AG09309 (cell line): ENCODE measurements around the gene LRRC9.
A peak's percentile ranks its signal among the peaks of the same experiment; 100 is the strongest.

Experiments
- DNase-seq: peaks from one replicate; pipeline ENCODE4 v3.0.0-alpha.2; 2010; ENCODE audit warnings: low read depth
- H3K4me3 ChIP-seq: 2 replicates; pipeline ENCODE4 v1.5.1; 2011; ENCODE audit warnings: mild to moderate bottlenecking, low read depth, low read length, moderate library complexity; ENCODE audit not compliant: control insufficient read depth
- TF ChIP-seq, protein P1 (sequence below): IDR thresholded peaks from 2 replicates; pipeline ENCODE4 v1.5.1; 2011; ENCODE audit warnings: mild to moderate bottlenecking, low read depth, low read length, inconsistent platforms; ENCODE audit not compliant: insufficient read depth, control insufficient read depth; ENCODE audit errors: missing control alignments

LRRC9 gene

DNA sequence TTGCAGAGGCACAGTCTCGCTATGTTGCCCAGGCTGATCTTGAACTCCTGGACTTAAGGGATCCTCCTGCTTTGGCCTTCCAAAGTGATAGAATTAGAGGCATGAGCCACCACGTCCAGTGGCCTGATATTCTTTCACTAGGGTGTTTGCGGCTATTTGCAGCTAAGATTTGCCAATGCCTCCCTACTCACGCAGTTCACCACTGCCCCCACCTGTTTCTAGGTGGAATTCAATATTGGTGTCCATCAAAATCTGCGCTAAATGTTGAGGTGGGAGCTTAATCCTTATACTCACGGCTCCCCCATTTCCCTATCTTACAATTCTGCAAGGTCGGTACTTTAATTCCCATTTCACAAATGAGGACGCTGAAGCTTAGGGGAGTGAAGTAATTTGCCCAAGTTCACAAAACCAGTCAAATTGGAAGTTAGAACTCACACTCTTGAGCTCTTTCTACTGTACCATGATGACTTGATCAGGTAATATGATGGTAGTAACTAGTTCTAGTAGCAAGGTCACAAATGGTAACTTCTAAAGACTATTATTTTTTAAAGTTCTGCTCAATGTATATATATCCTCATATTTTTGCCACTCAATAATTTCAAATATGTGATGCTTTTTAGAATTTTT lies 22.1 kb upstream of the LRRC9 start:
- DNase-seq = no peak
- TF ChIP-seq, protein P1, sequence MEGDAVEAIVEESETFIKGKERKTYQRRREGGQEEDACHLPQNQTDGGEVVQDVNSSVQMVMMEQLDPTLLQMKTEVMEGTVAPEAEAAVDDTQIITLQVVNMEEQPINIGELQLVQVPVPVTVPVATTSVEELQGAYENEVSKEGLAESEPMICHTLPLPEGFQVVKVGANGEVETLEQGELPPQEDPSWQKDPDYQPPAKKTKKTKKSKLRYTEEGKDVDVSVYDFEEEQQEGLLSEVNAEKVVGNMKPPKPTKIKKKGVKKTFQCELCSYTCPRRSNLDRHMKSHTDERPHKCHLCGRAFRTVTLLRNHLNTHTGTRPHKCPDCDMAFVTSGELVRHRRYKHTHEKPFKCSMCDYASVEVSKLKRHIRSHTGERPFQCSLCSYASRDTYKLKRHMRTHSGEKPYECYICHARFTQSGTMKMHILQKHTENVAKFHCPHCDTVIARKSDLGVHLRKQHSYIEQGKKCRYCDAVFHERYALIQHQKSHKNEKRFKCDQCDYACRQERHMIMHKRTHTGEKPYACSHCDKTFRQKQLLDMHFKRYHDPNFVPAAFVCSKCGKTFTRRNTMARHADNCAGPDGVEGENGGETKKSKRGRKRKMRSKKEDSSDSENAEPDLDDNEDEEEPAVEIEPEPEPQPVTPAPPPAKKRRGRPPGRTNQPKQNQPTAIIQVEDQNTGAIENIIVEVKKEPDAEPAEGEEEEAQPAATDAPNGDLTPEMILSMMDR = peak; percentile 22
- no peak overlapping the region for H3K4me3 ChIP-seq

DNA sequence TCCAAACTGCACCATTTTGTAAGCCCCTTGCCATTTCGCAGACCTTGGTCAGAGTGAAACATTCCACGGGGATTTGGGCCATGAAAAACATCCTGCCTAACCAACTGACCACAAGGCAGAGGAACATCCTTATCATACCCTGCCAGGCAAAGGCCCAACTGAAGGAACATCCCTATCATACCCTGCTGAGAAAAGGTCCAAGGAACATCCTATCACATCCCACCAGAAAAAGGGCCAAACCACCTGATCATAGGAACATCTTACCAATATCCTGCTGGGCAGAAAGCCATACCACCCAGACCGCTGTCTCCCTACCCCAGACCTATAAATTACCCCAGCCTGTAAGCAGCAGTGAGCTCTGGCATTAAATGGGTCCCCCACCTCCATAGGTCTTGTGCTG lies 19.4 kb upstream of the LRRC9 start:
- H3K4me3 ChIP-seq = no peak overlapping the region
- TF ChIP-seq, protein P1 = no peak
- no peak for DNase-seq

DNA sequence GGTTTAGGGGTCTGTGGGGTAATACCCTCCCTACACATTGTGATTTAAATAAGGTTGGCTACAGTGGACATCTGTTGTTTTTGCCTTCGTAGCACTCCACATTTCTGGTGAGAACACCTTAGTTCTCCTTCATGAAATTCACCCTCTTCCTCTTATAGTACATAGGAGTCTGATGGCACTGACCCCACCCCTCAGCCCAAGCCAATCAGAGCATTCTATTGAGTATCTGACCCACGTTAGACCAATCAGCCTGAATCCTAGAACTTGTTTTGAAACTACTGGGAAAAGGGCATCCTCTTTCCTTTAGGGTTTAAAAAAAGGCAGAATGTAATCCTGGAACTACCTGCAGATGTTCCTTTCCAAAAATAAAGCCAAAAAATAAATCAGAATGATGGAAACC lies 15.8 kb upstream of the LRRC9 start:
- TF ChIP-seq, protein P1 = no peak
- no peak for DNase-seq

DNA sequence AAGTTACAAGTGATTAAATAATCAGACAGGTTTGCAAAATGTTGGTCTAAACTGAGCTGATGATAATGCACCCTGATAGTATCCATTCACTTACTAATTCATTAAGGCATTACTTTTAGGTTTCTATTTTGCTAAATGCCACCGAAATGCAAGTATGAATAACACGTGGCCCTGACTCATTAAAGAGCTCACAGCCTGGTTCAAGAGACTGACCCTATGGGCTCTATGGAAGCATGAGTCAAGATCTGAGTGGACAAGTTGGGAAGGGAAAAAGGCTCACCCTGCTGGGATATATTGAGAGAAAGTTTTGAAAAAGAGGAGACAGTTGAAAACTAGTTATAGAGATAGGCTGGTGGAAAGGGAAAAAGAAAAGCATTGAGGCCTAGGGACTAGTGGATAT lies 14.8 kb upstream of the LRRC9 start:
- TF ChIP-seq, protein P1 = no peak
- DNase-seq = no peak
- H3K4me3 ChIP-seq = no peak overlapping the region

More for the DNA sequence above, 15.8 kb upstream of the LRRC9 start:
- no peak overlapping the region for H3K4me3 ChIP-seq

DNA sequence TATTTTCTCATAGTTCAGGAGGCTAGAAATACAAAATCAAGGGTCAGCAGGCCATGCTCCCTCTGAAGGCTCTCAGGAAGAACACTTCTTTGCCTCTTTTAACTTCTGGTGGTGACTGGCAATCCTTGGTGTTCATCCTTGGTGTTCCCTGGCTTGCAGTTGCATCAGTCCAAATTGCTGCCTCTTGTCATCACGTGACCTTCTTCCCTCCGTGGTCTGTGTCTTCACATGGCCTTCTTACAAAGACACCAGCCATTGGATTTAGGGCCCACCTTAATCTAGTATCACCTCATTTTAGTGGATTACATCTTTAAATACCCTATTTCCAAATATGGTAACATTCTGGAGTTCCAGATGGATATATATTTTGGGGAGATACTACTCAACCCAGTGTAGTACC lies 7.5 kb upstream of the LRRC9 start:
- no peak overlapping the region for H3K4me3 ChIP-seq
- TF ChIP-seq, protein P1 = no peak
- no peak for DNase-seq

DNA sequence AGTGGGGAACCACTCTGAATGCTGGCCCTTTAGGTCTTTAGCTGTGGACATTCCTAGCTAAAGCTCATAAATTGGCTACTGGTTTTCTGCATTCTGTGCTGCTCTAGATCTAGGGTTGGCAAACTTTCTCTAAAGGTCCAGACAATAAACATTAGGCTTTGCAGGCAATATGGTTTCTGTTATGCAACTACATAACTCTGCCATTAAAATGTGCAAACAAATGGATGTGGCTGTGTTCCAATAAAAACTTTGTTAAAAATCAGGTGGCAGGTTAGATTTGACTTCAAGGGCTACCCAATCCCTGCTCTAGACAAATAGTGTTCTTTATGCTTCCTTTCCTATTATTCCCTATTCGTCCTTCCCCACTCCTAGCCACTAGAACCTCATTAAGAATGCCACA lies 6.8 kb upstream of the LRRC9 start:
- DNase-seq = no peak
- H3K4me3 ChIP-seq = no peak overlapping the region
- TF ChIP-seq, protein P1 = no peak
